DND-41 (cell line): ENCODE data around the gene PPP2R1A.

Source experiments
- EZH2 ChIP-seq: IDR thresholded peaks from 3 replicates; pipeline ENCODE4 v1.6.1; 2012; ENCODE audit warnings: borderline replicate concordance, low read depth, mild to moderate bottlenecking, moderate library complexity, low read length, inconsistent platforms; ENCODE audit not compliant: severe bottlenecking
- TF ChIP-seq, protein P1 (sequence below): IDR thresholded peaks from 2 replicates; pipeline ENCODE4 v1.5.1; 2012; ENCODE audit warnings: borderline replicate concordance, low read length, moderate library complexity, mild to moderate bottlenecking; ENCODE audit not compliant: poor library complexity, severe bottlenecking; ENCODE audit errors: extremely low read depth

DNA sequence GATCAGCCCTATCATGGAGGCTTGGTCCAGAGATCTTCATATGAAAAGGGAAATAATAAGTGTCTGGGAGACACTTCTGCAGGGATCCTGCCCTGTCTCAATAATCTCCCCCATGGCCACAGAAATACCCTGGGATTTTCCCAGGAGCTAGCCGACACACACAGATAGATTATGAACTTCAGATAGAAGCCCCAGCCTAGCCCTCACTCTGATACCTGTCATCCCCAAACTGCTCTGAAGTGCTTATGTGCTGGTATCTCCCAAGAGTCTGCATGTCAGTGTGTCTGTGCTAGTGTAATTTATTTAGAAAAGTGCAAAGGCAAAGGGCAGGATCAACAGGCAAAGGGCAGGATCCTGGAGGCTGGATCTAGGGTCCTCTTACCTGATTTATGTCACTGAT lies 40.8 kb downstream of the PPP2R1A start:
- TF ChIP-seq, protein P1, sequence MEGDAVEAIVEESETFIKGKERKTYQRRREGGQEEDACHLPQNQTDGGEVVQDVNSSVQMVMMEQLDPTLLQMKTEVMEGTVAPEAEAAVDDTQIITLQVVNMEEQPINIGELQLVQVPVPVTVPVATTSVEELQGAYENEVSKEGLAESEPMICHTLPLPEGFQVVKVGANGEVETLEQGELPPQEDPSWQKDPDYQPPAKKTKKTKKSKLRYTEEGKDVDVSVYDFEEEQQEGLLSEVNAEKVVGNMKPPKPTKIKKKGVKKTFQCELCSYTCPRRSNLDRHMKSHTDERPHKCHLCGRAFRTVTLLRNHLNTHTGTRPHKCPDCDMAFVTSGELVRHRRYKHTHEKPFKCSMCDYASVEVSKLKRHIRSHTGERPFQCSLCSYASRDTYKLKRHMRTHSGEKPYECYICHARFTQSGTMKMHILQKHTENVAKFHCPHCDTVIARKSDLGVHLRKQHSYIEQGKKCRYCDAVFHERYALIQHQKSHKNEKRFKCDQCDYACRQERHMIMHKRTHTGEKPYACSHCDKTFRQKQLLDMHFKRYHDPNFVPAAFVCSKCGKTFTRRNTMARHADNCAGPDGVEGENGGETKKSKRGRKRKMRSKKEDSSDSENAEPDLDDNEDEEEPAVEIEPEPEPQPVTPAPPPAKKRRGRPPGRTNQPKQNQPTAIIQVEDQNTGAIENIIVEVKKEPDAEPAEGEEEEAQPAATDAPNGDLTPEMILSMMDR: no peak
- TF ChIP-seq EZH2: no peak
